GM10248 (cell line): Measurements from ENCODE around the gene CFAP161.

Source experiments
- CTCF ChIA-PET: fragments of 300-600 bp; sonication (Branson Sonifier 250); formaldehyde crosslinking; extraction: SDS; loops from one replicate; lab custom pipeline; 2021; ENCODE audit warnings: antibody characterized with exemption; lab: Yijun Ruan, JAX
- POLR2A ChIA-PET: fragments of 350-650 bp; sonication (Branson Sonifier 250); formaldehyde crosslinking; extraction: SDS; loops from one replicate; lab custom pipeline; 2020; ENCODE audit warnings: antibody characterized with exemption; lab: Yijun Ruan, JAX
- DNase-seq: peaks from one replicate; pipeline ENCODE4 v3.0.0; 2012; ENCODE audit errors: extremely low spot score
- TF ChIP-seq, protein P1 (sequence below): IDR thresholded peaks from 2 replicates; pipeline ENCODE4 v1.5.1; 2012; ENCODE audit warnings: mild to moderate bottlenecking, low read depth; ENCODE audit errors: extremely low read depth, missing control alignments, control extremely low read depth

CFAP161 gene

DNA sequence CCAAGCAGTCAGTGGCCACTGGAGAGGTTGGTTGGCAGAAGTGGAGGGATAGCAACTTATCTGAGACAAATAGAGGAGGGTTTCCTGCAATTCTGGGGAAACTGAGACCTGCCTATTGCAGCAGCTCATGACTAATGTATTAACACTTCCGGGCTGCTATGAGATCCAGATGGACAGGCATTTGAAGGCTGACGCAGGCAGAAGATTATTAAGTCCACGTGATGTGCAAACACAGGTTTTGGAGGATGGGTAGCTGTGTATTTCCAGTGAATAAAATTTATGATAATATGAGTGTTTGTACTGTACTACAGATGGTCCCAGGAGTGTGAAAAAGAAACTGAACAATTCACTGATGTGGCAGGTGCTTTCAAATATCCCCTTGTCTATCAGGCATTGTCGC is 28.5 kb upstream of the CFAP161 start:
- POLR2A ChIA-PET, result no interaction called here
- TF ChIP-seq, protein P1, sequence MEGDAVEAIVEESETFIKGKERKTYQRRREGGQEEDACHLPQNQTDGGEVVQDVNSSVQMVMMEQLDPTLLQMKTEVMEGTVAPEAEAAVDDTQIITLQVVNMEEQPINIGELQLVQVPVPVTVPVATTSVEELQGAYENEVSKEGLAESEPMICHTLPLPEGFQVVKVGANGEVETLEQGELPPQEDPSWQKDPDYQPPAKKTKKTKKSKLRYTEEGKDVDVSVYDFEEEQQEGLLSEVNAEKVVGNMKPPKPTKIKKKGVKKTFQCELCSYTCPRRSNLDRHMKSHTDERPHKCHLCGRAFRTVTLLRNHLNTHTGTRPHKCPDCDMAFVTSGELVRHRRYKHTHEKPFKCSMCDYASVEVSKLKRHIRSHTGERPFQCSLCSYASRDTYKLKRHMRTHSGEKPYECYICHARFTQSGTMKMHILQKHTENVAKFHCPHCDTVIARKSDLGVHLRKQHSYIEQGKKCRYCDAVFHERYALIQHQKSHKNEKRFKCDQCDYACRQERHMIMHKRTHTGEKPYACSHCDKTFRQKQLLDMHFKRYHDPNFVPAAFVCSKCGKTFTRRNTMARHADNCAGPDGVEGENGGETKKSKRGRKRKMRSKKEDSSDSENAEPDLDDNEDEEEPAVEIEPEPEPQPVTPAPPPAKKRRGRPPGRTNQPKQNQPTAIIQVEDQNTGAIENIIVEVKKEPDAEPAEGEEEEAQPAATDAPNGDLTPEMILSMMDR, result no peak
- DNase-seq, result no peak
- CTCF ChIA-PET, result interaction anchor here (0.7 to 23.2 kb wide), 16 partner anchors 10 to 294 kb away, joined by 3 to 455 read pairs (median 6); no protein-coding TSS in a partner anchor

DNA sequence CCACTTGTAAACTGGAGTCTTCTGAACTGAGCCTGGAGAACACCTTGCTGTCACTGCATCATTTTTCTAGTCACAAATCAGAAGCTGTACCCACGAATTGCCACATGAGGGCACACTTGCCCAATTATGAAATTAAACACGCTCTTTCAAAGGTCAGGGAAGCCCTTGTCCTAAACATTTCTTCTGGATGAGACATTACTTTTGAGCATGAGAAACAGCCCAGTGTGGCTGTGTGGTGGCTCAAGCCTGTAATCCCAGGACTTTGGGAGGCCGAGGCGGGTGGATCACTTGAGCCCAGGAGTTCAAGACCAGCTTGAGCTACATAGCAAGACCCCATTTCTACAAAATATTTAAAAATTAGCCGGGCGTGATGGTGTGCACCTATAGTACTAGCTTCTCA is 27.5 kb upstream of the CFAP161 start:
- ChIA-PET POLR2A (no interaction called here), CTCF (interaction anchor here (0.6 to 23.2 kb wide), 27 partner anchors 8 to 274 kb away, joined by 3 to 455 read pairs (median 5); no protein-coding TSS in a partner anchor)
- TF ChIP-seq, protein P1, result peak; percentile 80
- peak; percentile 72 for DNase-seq

DNA sequence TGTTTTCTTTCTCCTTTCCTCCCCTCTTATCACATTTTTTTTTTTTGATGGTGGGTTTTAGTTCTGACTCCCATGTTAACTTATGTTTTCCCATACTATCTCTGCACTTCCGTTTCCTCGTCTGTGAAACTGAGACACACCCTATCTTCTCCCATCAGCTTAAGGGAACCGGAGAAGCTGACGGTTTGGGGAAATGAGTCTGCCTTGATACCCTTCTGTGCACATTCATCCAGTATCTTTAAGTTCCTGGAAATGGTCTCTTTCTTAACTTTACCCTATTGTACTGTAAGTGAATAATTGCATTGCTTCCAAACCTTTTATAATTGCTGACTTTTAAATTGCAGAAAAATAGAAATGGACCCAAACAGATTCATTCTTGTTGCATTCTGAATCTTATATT is 26.2 kb upstream of the CFAP161 start:
- POLR2A ChIA-PET, result no interaction called here
- TF ChIP-seq, protein P1, result no peak
- CTCF ChIA-PET, result interaction anchor here (1.0 to 23.2 kb wide), 19 partner anchors 8 to 292 kb away, joined by 3 to 455 read pairs (median 3); no protein-coding TSS in a partner anchor
- DNase-seq, result no peak

DNA sequence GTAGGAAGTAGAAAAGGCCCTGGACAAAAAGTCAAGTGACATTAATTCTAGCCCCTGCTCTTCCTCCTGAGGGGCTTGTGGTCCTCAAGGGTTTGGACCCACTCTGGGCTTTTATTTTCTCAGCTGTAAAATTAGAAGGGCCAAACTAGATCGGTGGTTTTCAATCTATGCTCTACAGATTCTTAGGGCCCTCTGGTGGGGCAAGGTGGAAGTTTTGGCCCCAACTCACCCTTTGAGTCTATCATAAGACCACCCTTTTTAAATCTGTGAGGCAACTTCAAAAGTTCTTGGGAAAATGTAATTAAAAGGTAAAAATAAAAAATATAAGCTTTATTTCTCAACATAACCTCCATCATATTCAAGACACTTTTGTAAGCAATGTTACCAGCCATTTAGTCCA is 25.6 kb upstream of the CFAP161 start:
- no peak for DNase-seq
- CTCF ChIA-PET, result interaction anchor here (1.0 to 23.2 kb wide), 18 partner anchors 8 to 291 kb away, joined by 3 to 455 read pairs (median 3); no protein-coding TSS in a partner anchor
- TF ChIP-seq, protein P1, result peak; percentile 42
- POLR2A ChIA-PET, result no interaction called here

DNA sequence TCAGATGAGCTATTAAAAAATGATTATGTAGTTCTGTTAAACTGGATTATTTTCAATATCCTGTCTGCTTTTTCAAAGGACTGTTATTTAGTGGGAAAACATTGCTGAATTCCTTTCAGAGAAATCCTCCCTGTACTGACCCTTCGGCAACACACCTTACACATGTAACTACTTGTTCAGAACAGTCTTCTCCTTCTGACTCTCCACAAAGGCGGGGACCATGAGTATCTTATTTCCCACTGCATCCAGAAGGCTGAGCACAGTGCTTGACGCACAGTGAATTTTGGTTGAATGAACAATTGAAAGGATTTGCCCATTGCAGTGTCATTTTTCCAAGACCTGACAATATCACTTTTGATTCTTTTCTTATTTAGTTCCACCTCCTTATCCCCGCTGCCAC is 23.1 kb upstream of the CFAP161 start:
- TF ChIP-seq, protein P1, result no peak
- POLR2A ChIA-PET, result no interaction called here
- DNase-seq, result no peak
- CTCF ChIA-PET, result interaction anchor here (1.0 to 23.2 kb wide), 4 partner anchors 10 to 153 kb away, joined by 3 to 455 read pairs (median 4); no protein-coding TSS in a partner anchor

DNA sequence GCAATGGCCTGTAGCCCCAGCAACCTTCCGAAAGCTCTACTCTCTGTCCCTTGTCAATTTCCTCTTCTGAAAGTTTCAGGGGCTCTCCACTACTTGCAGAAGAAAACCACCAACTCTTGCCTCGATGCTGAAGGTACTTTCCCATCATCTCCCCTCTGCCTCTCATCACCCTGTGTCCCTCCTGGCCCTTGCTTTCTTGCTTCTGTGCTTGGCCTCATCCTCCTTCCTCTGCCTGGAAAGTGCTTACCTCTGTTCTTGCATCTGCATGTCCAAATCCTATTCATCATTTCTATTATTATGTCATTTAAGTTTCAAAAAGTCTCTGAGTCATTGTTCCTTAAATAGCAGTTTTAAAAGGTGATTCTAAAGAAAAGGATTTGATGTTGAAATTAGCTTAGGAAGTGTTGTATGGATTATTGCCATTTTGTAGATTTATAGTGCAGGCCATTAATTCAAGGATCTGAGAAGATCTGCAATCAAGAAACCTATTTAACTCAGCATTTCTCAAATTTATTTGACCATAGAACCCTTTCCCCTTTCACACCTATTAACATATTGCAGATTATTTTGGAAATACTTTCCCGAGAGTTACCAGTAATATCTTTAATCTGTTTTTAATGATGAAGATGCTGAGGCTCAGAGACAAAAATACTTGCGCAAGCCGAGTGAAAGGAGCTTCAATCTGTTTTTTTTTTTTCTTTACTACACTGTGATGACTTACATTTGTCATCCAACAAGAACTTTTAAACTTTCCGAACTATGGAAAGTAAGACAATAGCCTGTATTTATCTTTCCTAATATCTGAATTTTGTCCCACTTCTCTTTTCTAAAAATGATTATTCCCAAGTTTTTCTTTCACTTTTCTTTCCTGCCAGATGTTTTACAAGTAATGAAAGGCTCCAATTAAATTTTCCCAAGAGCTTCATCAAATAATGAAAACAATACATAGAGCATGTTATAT is 22.3 kb upstream of the CFAP161 start:
- peak; percentile 73 for DNase-seq
- TF ChIP-seq, protein P1, result no peak
- ChIA-PET POLR2A (no interaction called here), CTCF (interaction anchor here (1.0 to 23.2 kb wide), 5 partner anchors 11 to 152 kb away, joined by 3 to 455 read pairs (median 3); no protein-coding TSS in a partner anchor)
